ENCODE results near the gene DGCR6L.
"Not testable (repeated sequence)": the region's sequence is repeated elsewhere in the genome, so short reads cannot be mapped to it uniquely, and the experiment has no call there.

DGCR6L gene

DNA sequence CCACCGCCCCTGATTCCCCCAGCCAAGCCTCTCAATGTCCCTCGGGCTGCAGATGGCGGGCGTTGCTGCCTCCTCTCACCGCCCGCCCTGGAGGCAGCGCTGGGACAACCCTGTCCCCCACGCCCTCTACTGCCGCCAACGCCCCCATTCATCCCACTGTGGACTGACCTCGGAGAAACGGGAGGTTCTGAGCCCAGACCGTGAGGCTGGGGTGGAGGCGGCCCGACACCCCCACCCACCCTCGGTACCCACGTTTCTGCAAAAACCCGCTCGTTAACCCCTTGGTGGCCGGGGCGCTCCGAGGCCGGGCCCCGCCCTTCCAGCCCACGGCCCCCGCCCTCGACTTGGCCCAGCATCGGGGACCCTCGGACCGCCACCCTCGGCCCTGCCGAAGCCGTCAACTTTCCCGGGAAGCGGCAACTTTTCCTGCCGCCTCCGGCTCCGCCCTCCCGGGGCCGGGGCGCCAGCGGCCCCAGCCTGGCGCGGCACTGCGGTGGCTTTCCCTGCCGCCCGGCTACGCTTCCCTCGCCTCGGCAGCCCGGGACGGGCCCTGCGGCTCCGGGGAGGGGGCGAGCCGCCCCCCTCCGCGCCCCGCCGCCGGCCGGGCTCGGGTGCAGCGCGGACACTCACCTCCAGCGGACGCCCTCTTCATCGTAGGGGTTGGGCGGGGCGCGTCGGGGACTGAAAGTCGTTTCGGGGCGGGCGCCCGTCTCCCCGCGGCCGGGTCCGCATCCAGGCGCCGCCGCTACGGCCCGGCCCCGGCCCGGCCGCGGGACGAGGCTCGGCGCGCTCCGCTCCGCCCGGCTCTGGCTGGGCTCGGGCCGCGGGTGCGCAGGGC lies 52.2 kb downstream of the DGCR6L start:
- Histone ChIP-seq H3K4me1 (ENCODE audit: control insufficient read depth, low read depth, low read length) (no peaks in the 10 kb centered on the region), H3K36me3 (ENCODE audit: control insufficient read depth, low read depth, low read length) (no peaks in the 10 kb centered on the region), H3K9ac (ENCODE audit: low read length) (no peak overlapping the region), H3K4me3 (ENCODE audit: low read length) (peak overlapping the region; percentile 61), H3K27ac (ENCODE audit: low read length) (no peak overlapping the region), H3K9me3 (ENCODE audit: control insufficient read depth, low read depth, low read length) (no peaks in the 10 kb centered on the region), H3K27me3 (ENCODE audit: control insufficient read depth, insufficient read depth, low read length) (no peaks in the 10 kb centered on the region)

DNA sequence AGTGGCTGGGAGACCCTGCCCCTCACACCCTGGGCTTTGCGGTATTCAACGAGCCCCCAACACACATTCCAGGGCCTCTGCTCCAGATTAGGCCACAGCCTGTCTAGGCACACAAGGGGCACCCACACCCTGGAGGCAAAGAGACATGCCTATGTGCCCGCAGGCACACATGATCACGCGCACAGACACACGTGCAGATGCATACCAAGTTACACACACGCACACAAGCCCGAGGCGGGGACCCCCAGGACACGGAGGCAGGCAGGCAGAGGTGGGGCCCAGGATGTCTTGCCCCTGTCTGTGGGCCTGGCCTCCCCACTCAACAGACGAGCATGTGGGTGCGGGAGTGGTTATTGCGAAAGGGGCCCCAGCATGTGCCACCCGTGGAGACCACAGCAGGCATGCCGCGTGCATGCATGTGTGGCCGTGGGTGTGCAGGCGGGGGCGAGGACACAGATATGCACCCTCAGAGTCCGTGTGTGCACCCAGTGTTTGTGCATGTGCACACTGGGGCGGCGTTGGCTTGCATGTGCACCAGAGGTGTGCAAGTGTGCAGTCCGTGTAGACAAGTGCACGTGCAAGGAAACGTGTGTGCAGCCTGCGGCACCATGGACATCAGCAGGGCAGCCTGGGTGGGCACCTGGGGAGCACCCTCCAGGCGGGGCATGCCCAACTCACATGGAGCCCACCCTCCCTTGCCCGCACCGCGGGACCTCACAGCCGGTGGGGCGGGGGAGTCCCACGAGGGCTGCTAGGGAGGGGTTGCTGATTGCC lies 53.0 kb downstream of the DGCR6L start:
- H3K27ac ChIP-seq (ENCODE audit: low read length); H3K9ac ChIP-seq (ENCODE audit: low read length); H3K27me3 ChIP-seq (ENCODE audit: control insufficient read depth, insufficient read depth, low read length); H3K9me3 ChIP-seq (ENCODE audit: control insufficient read depth, low read depth, low read length); H3K36me3 ChIP-seq (ENCODE audit: control insufficient read depth, low read depth, low read length); H3K4me1 ChIP-seq (ENCODE audit: control insufficient read depth, low read depth, low read length): not testable (repeated sequence)
- peak overlapping the region; percentile 61 for H3K4me3 ChIP-seq (ENCODE audit: low read length)

DNA sequence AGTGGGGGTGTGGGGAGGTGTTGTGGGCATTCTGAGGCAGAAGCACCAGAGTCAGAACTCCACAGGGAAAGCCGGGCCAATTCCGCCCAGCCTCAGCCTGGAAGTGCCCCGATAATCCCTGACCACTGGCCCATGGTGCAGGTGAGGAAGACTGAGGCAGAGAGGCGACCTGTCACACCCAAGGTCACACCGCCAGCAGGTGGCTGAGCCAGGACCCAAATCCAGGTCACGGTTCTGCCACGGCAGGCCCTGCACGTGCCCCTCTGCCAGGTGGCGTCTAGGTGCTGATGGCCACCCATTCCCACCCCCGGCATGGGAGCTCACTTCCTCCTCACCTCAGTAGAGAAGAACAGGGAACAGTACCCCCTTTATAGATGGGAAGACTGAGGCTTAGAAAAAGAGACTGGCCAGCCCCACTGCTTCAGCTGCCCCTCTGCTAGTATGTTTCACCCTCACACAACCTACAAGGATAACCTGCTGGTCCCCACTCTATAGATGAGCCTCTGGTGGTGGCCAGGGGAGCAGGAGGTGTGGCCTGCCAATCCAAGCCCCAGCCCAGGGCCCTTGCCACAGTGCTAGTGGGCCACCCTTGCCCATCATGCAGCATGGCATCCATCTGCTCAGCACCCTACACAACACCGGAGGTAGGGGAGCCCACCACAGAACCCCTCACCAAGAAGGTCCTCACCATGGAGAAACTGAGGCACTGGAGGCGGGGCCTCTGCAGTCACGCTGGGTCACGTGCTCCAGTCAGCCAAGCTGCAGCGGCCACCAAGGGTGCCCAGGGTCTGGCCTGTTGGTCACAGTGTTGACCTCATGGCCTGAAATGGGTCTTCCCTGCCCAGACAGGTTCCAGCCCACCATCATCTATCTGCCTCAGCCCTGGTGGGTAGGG lies 53.8 kb downstream of the DGCR6L start:
- not testable (repeated sequence) for H3K4me3 ChIP-seq (ENCODE audit: low read length); H3K27ac ChIP-seq (ENCODE audit: low read length); H3K4me1 ChIP-seq (ENCODE audit: control insufficient read depth, low read depth, low read length); H3K9ac ChIP-seq (ENCODE audit: low read length); H3K27me3 ChIP-seq (ENCODE audit: control insufficient read depth, insufficient read depth, low read length); H3K9me3 ChIP-seq (ENCODE audit: control insufficient read depth, low read depth, low read length); H3K36me3 ChIP-seq (ENCODE audit: control insufficient read depth, low read depth, low read length)

DNA sequence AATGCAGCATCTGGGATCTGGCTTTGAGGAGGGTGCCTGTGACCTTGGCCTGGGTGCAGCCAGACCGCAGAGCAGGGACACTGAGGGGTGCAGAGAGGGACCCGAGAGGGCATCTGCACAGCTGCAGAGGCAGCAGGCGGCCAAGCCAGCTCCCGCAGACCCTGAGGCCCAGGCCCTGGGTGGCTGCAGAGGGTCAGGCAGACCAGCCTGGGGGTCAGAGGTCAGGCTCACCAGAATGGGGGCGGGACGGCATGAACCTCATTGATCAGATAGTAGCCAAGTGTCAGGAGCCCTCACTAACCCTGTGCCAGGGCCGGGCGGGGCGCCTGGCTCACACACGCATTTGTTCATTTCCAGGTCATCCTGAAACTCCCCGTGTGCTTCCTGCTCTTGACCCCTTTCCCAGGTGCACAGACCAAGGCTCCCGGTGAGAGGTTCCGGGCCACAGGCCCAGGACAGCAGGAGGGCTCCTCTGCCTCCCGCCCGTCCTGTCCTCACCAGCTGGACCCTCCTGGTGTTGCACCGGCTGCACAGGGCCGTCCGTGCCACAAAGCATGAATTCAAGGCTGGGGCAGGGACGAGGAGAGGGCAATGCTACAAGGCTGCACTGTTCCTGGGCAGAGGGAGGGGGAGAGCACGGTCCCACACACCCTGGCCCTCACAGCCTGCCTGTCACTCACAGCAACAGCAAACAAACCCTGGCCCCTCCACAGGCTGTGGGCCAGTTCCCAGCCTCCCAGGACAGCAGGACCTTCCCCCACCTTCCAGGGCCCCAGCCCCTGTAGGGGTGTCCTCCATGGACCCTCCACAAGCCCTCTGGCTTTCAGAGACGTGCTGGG lies 55.0 kb downstream of the DGCR6L start:
- Histone ChIP-seq H3K4me1 (ENCODE audit: control insufficient read depth, low read depth, low read length) (no peaks in the 10 kb centered on the region), H3K9me3 (ENCODE audit: control insufficient read depth, low read depth, low read length) (no peaks in the 10 kb centered on the region), H3K36me3 (ENCODE audit: control insufficient read depth, low read depth, low read length) (no peaks in the 10 kb centered on the region), H3K27me3 (ENCODE audit: control insufficient read depth, insufficient read depth, low read length) (no peaks in the 10 kb centered on the region), H3K27ac (ENCODE audit: low read length) (no peak overlapping the region), H3K9ac (ENCODE audit: low read length) (no peak overlapping the region), H3K4me3 (ENCODE audit: low read length) (no peak overlapping the region)
